Adrenal gland (tissue), 5 donors: Measurements from ENCODE around the gene METAP1.

Source experiments
- POLR2A ChIP-seq, 2 donors: fragments of 450-650 bp; IDR thresholded peaks; one replicate each; pipeline ENCODE4 v1.6.1; 2017; ENCODE audit warnings: antibody characterized with exemption in 2 of 2, mild to moderate bottlenecking in 2 of 2, moderate library complexity in 1 of 2
- TF ChIP-seq, protein P1 (sequence below), 6 experiments: fragments of 450-650 bp in 4 of 6; fragments of 200-600 bp in 2 of 6; sonication (generic) in 1 of 6; IDR thresholded peaks; 1 replicate in 5 of 6; 2 replicates in 1 of 6; pipeline versions ENCODE4 v1.5.1 to v1.8.0; 2016 to 2021; ENCODE audit warnings: antibody characterized with exemption in 6 of 6, mild to moderate bottlenecking in 2 of 6, moderate library complexity in 1 of 6
- donor health status: DM: no; HTN: no; CAD: no.

DNA sequence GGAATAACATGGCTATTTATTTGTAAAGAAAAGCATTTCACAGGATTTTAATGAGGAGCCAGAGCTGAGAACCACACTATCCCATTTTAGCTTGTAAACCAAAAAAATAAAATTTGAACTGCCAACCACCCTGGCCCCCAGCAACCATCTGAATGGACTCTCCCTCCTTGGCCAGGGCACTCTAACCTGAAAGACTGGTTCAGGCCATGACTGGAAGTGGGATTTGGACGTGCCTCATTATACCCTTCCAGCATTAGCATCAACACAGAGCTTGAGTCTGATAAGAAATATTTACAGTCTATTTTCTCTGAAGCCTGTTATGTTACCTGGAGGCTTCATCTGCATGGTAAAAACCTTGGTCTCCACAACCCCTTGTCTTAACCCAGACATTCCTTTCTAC is 30.0 kb downstream of the METAP1 start:
- no peak for TF ChIP-seq POLR2A (IDR thresholded peaks at IDR 0.05)
- TF ChIP-seq, protein P1, sequence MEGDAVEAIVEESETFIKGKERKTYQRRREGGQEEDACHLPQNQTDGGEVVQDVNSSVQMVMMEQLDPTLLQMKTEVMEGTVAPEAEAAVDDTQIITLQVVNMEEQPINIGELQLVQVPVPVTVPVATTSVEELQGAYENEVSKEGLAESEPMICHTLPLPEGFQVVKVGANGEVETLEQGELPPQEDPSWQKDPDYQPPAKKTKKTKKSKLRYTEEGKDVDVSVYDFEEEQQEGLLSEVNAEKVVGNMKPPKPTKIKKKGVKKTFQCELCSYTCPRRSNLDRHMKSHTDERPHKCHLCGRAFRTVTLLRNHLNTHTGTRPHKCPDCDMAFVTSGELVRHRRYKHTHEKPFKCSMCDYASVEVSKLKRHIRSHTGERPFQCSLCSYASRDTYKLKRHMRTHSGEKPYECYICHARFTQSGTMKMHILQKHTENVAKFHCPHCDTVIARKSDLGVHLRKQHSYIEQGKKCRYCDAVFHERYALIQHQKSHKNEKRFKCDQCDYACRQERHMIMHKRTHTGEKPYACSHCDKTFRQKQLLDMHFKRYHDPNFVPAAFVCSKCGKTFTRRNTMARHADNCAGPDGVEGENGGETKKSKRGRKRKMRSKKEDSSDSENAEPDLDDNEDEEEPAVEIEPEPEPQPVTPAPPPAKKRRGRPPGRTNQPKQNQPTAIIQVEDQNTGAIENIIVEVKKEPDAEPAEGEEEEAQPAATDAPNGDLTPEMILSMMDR (IDR thresholded peaks at IDR 0.05) = no peak
